Sigmoid colon (tissue), 7 donors: ENCODE measurements around the gene STIM2. TPM values are rescaled to one million over a fixed set of nuclear protein-coding genes. Genes with fewer than 3 reads are reported as not detected.

Experiments
- DNase-seq: peaks from one replicate; pipeline ENCODE4 v3.0.0-alpha.2; 2019
- H3K27ac ChIP-seq, 4 donors: fragments of 200-600 bp; sonication (generic); one replicate each; pipeline ENCODE4 v1.5.1; 2016 to 2019; ENCODE audit warnings: mild to moderate bottlenecking in 1 of 4
- H3K27me3 ChIP-seq, 3 donors: fragments of 200-600 bp; sonication (generic); one replicate each; pipeline ENCODE4 v1.5.1; 2019; ENCODE audit warnings: mild to moderate bottlenecking in 1 of 3
- H3K36me3 ChIP-seq, 4 donors: fragments of 200-600 bp; sonication (generic); one replicate each; pipeline ENCODE4 v1.5.1; 2016 to 2019
- H3K4me1 ChIP-seq, 4 donors: fragments of 200-600 bp; sonication (generic); one replicate each; pipeline ENCODE4 v1.5.1; 2017 to 2019
- H3K4me3 ChIP-seq, 4 donors: fragments of 200-600 bp; sonication (generic); one replicate each; pipeline ENCODE4 v1.5.1; 2017 to 2019; ENCODE audit warnings: mild to moderate bottlenecking in 2 of 4, moderate library complexity in 1 of 4
- H3K9me3 ChIP-seq, 4 donors: fragments of 200-600 bp in 3 of 4; sonication (generic) in 3 of 4; one replicate each; pipeline versions ENCODE4 v1.5.1 to v1.6.1; 2013 to 2019
- CTCF ChIP-seq, 4 experiments: fragments of 450-650 bp in 3 of 4; fragments of 200-600 bp in 1 of 4; IDR thresholded peaks; one replicate each; pipeline ENCODE4 v1.5.1; 2016 to 2019; ENCODE audit warnings: antibody characterized with exemption in 4 of 4, mild to moderate bottlenecking in 3 of 4, moderate library complexity in 2 of 4
- EP300 ChIP-seq, 4 donors: sonication (generic); formaldehyde crosslinking; IDR thresholded peaks; one replicate each; pipeline ENCODE4 v1.6.1; 2017; ENCODE audit warnings: antibody characterized with exemption in 4 of 4
- POLR2A ChIP-seq, 2 donors: fragments of 450-650 bp; IDR thresholded peaks; one replicate each; pipeline ENCODE4 v1.6.1; 2016; ENCODE audit warnings: antibody characterized with exemption in 2 of 2, mild to moderate bottlenecking in 2 of 2, moderate library complexity in 2 of 2
- POLR2AphosphoS5 ChIP-seq, 4 donors: sonication (generic); formaldehyde crosslinking; IDR thresholded peaks; one replicate each; pipeline ENCODE4 v1.6.1; 2017; ENCODE audit warnings: antibody characterized with exemption in 4 of 4
- WGBS, 2 donors: extraction: QIAGEN DNeasy Blood & Tissue Kit; methylation state at CpG; one replicate each; pipeline ENCODE4 v1.1.7; 2013; 5-methylcytosine and 5-hydroxymethylcytosine counted together
- intact Hi-C: fragments of 100-400 bp; cut with DNase I; formaldehyde crosslinking; loops from one replicate; pipeline ENCODE4 v1.15.1; 2023
- polyA plus RNA-seq, 3 donors: library from polyadenylated mRNA; stranded (reverse); fragments of 200-250 nt; gene quantifications; one replicate each; pipeline ENCODE4 v1.2.3, GENCODE V29; 2013
- total RNA-seq, 4 donors: library from RNA; depleted of rRNA; stranded (reverse); fragments of >200 nt; gene quantifications; one replicate each; pipeline ENCODE4 v1.1.0, GENCODE V29; 2016
- donor health status: healthy with polysubstance abuse.
- donor health status: Bipolar disorder and iron deficiency.
- donor health status: healthy.

STIM2 gene
- total and polyA plus RNA-seq, 7 donors: 3.0 to 16.8 (median 14.1) TPM

- H3K4me1 ChIP-seq: no peaks in the 10 kb centered on the region
- no peak overlapping the region for H3K27ac ChIP-seq
- no peak for TF ChIP-seq EP300 (IDR thresholded peaks at IDR 0.05)
- TF ChIP-seq POLR2AphosphoS5 (IDR thresholded peaks at IDR 0.05): no peak
- TF ChIP-seq POLR2A (IDR thresholded peaks at IDR 0.05): no peak
- TF ChIP-seq CTCF (IDR thresholded peaks at IDR 0.05): no peak
- intact Hi-C loops: no loop called here
- no peaks in the 10 kb centered on the region for H3K36me3 ChIP-seq
- H3K27me3 ChIP-seq: no peaks in the 10 kb centered on the region
- H3K9me3 ChIP-seq: no peaks in the 10 kb centered on the region
- no peak for DNase-seq
- 71 to 90% methylated on average over 1 of the region's 1 CpG for WGBS, 2 donors
- H3K4me3 ChIP-seq: no peak overlapping the region
Observed at GRCh38 chr4:26935397-26935796, 74.8 kb downstream of the STIM2 start.

GRCh38 chr4:26936284-26937065 is 75.8 kb downstream of the STIM2 start:
- no peaks in the 10 kb centered on the region for H3K4me1 ChIP-seq
- no peaks in the 10 kb centered on the region for H3K27me3 ChIP-seq
- intact Hi-C loops: no loop called here
- no peak overlapping the region for H3K27ac ChIP-seq
- 88 to 92% methylated on average over 5 of the region's 5 CpGs for WGBS, 2 donors
- no peaks in the 10 kb centered on the region for H3K9me3 ChIP-seq
- no peak for DNase-seq
- no peak overlapping the region for H3K4me3 ChIP-seq
- H3K36me3 ChIP-seq: no peaks in the 10 kb centered on the region
- TF ChIP-seq CTCF (IDR thresholded peaks at IDR 0.05): no peak
- no peak for TF ChIP-seq EP300 (IDR thresholded peaks at IDR 0.05)
- no peak for TF ChIP-seq POLR2AphosphoS5 (IDR thresholded peaks at IDR 0.05)
- no peak for TF ChIP-seq POLR2A (IDR thresholded peaks at IDR 0.05)

GRCh38 chr4:26937139-26937538 is 76.5 kb downstream of the STIM2 start:
- 80 to 91% methylated on average over 2 of the region's 2 CpGs for WGBS, 2 donors
- no peak for TF ChIP-seq POLR2AphosphoS5 (IDR thresholded peaks at IDR 0.05)
- no peak for TF ChIP-seq POLR2A (IDR thresholded peaks at IDR 0.05)
- no peak for TF ChIP-seq EP300 (IDR thresholded peaks at IDR 0.05)
- TF ChIP-seq CTCF (IDR thresholded peaks at IDR 0.05): no peak

GRCh38 chr4:26937567-26937966 is 76.9 kb downstream of the STIM2 start:
- no peak for DNase-seq
- WGBS, 2 donors: 72 to 86% methylated on average over 3 of the region's 3 CpGs
- TF ChIP-seq CTCF (IDR thresholded peaks at IDR 0.05) (no peak), POLR2AphosphoS5 (IDR thresholded peaks at IDR 0.05) (no peak), EP300 (IDR thresholded peaks at IDR 0.05) (no peak), POLR2A (IDR thresholded peaks at IDR 0.05) (no peak)
- intact Hi-C loops: no loop called here
- no peaks in the 10 kb centered on the region for H3K27me3 ChIP-seq
- H3K9me3 ChIP-seq: no peaks in the 10 kb centered on the region
- no peaks in the 10 kb centered on the region for H3K36me3 ChIP-seq
- H3K4me1 ChIP-seq: no peaks in the 10 kb centered on the region
- H3K27ac ChIP-seq: no peak overlapping the region
- no peak overlapping the region for H3K4me3 ChIP-seq

More at GRCh38 chr4:26937139-26937538, 76.5 kb downstream of the STIM2 start:
- Histone ChIP-seq H3K4me3 (no peak overlapping the region), H3K9me3 (no peaks in the 10 kb centered on the region), H3K36me3 (no peaks in the 10 kb centered on the region), H3K4me1 (no peaks in the 10 kb centered on the region), H3K27ac (no peak overlapping the region), H3K27me3 (no peaks in the 10 kb centered on the region)
- intact Hi-C loops: no loop called here
- no peak for DNase-seq
